Measurements from ENCODE around the gene POLR1B. TPM values are rescaled to one million over a fixed set of nuclear protein-coding genes. Genes with fewer than 3 reads are reported as not detected.
A peak's percentile ranks its signal among the peaks of the same experiment; 100 is the strongest.

POLR1B gene
- total and polyA plus RNA-seq, 2 of the 13 experiments (the other 11 are each of a cell fraction or from before 2014, with no cell fraction given) = 18.3 to 46.0 TPM

- TF ChIP-seq CBX1 (IDR thresholded peaks at IDR 0.05; ENCODE audit: low read depth) (no peak), ZBTB34 (CRISPR knock-in tag; IDR thresholded peaks at IDR 0.05) (no peak), EHMT2 (IDR thresholded peaks at IDR 0.05; ENCODE audit: borderline replicate concordance, low read depth, low read length) (no peak), SALL1 (CRISPR knock-in tag; IDR thresholded peaks at IDR 0.05) (peak; percentile 67; the same call in 1 of the 2 replicates), ZHX2 (IDR thresholded peaks at IDR 0.05; ENCODE audit: low read depth) (0 out of 2 replicates have a peak, but pooled peaks have one; percentile 32), ZHX2 (CRISPR knock-in tag; IDR thresholded peaks at IDR 0.05; ENCODE audit: borderline replicate concordance) (no peak), ZBTB7A (CRISPR knock-in tag; IDR thresholded peaks at IDR 0.05) (no peak), ERF (CRISPR knock-in tag; IDR thresholded peaks at IDR 0.05) (peak; percentile 76; the same call in 1 of the 2 replicates), ATF7-NPFF (CRISPR knock-in tag; IDR thresholded peaks at IDR 0.05; ENCODE audit: low read depth) (0 out of 2 replicates have a peak, but pooled peaks have one; percentile 32), NR2C2 (CRISPR knock-in tag; IDR thresholded peaks at IDR 0.05; ENCODE audit: borderline replicate concordance) (no peak), PRPF4 (IDR thresholded peaks at IDR 0.05; ENCODE audit: low read depth, low read length, poor library complexity, severe bottlenecking) (no peak), PAWR (CRISPR knock-in tag; IDR thresholded peaks at IDR 0.05; ENCODE audit: borderline replicate concordance) (no peak), PLRG1 (conservative IDR thresholded peaks at IDR 0.05) (no peak), BHLHE40 (IDR thresholded peaks at IDR 0.05; ENCODE audit: low read length) (0 out of 2 replicates have a peak, but pooled peaks have one; percentile 4), FLYWCH1 (CRISPR knock-in tag; IDR thresholded peaks at IDR 0.05) (no peak), HDAC2 (CRISPR knock-in tag; IDR thresholded peaks at IDR 0.05) (peak; percentile 51; the same call in 1 of the 2 replicates), ZNF619 (CRISPR knock-in tag; IDR thresholded peaks at IDR 0.05) (0 out of 2 replicates have a peak, but pooled peaks have one; percentile 59), ZNF672 (CRISPR knock-in tag; IDR thresholded peaks at IDR 0.05) (no peak), ZNF333 (CRISPR knock-in tag; IDR thresholded peaks at IDR 0.05; ENCODE audit: borderline replicate concordance) (no peak), DMAP1 (CRISPR knock-in tag; IDR thresholded peaks at IDR 0.05) (no peak), IRF2 (CRISPR knock-in tag; IDR thresholded peaks at IDR 0.05) (peak; percentile 63), ZNF777 (CRISPR knock-in tag; IDR thresholded peaks at IDR 0.05) (0 out of 2 replicates have a peak, but pooled peaks have one; percentile 21), ZNF839 (CRISPR knock-in tag; IDR thresholded peaks at IDR 0.05; ENCODE audit: borderline replicate concordance) (0 out of 2 replicates have a peak, but pooled peaks have one; percentile 55), SMAD1 (CRISPR knock-in tag; IDR thresholded peaks at IDR 0.05; ENCODE audit: borderline replicate concordance, low read depth) (0 out of 2 replicates have a peak, but pooled peaks have one; percentile 49)
Observed at GRCh38 chr2:112626604-112627059, 84.4 kb downstream of the POLR1B start (continued).

Measured in HepG2 (cell line).